Fibroblast of skin of right biceps (primary cell): ENCODE measurements around the gene IL16.

Source experiments
- DNase-seq: peaks from one replicate; pipeline ENCODE4 v3.0.0-alpha.2; 2013

The IL16 gene

GRCh38 chr15:81278306-81279029 is 81.8 kb downstream of the IL16 start:
- DNase-seq, result no peak

- DNase-seq, result peak; percentile 39
These were observed 83.2 kb downstream of the IL16 start for GRCh38 chr15:81279621-81280485.

- DNase-seq, result peak; percentile 14
These were observed 84.2 kb downstream of the IL16 start for GRCh38 chr15:81280696-81281455.

- DNase-seq, result no peak
These were observed 84.7 kb downstream of the IL16 start for GRCh38 chr15:81281456-81281735.

GRCh38 chr15:81281766-81282605 is 85.3 kb downstream of the IL16 start:
- DNase-seq, result no peak

- DNase-seq, result no peak
These were observed 85.9 kb downstream of the IL16 start for GRCh38 chr15:81282606-81282895.

GRCh38 chr15:81282911-81283310 is 86.2 kb downstream of the IL16 start:
- no peak for DNase-seq

- DNase-seq, result no peak
These were observed 87.8 kb downstream of the IL16 start for GRCh38 chr15:81284256-81285031.

- DNase-seq, result no peak
These were observed 88.8 kb downstream of the IL16 start for GRCh38 chr15:81285461-81285860.

- DNase-seq, result no peak
These were observed 90.0 kb downstream of the IL16 start for GRCh38 chr15:81286621-81287121.

- no peak for DNase-seq
These were observed 91.4 kb downstream of the IL16 start for GRCh38 chr15:81288040-81288439.

GRCh38 chr15:81288616-81289015 is 91.9 kb downstream of the IL16 start:
- DNase-seq, result no peak

- no peak for DNase-seq
These were observed 93.2 kb downstream of the IL16 start for GRCh38 chr15:81289910-81290309.

- DNase-seq, result no peak
These were observed 95.3 kb downstream of the IL16 start for GRCh38 chr15:81291916-81292522.

GRCh38 chr15:81292523-81293001 is 95.9 kb downstream of the IL16 start:
- DNase-seq, result no peak

GRCh38 chr15:81293728-81294515 is 97.2 kb downstream of the IL16 start:
- peak; percentile 14 for DNase-seq

GRCh38 chr15:81294516-81294880 is 97.8 kb downstream of the IL16 start:
- DNase-seq, result no peak

GRCh38 chr15:81295486-81296121 is 98.9 kb downstream of the IL16 start:
- DNase-seq, result no peak

- DNase-seq, result no peak
These were observed 99.5 kb downstream of the IL16 start for GRCh38 chr15:81296186-81296585.

GRCh38 chr15:81296673-81297072 is 100.0 kb downstream of the IL16 start:
- DNase-seq, result no peak
